Measurements from ENCODE around the gene ARMC2. TPM values are rescaled to one million over a fixed set of nuclear protein-coding genes. Genes with fewer than 3 reads are reported as not detected.

ARMC2 gene
- total and polyA plus RNA-seq, 2 of the 8 experiments (the other 6 are each of a cell fraction or from before 2014, with no cell fraction given) = 1.6 to 4.4 TPM

DNA sequence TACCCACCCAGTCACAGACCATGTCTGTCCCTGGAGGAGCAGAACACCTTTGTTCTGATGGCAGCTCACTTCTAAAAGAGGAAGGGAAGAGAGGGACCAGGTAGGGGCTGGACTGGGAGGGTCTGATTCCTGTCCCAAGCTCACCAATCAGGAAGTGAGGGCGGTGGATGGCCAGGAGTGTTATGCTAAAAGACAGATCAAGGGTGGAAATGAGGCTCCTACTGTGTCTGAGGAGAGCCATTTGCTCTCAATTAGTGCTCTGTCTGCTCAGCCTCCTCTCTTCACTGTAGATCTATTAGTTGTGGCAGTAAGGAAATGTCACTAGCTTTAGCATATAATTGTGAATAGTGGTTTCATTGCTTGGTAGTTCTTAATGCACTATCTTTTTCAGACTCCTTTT is 72.5 kb downstream of the ARMC2 start:
- Histone ChIP-seq H3K9ac (replicated peaks in 1 of 4; ENCODE audit: extremely low read depth in 1 of 4, low read depth in 3 of 4, low read length in 3 of 4) (no peak overlapping the region), H3K4me1 (replicated peaks in 1 of 4; ENCODE audit: control insufficient read depth in 3 of 4, insufficient read depth in 4 of 4, low read length in 3 of 4) (peaks cover 0 to 17% (median 4%) of the 10 kb centered on the region in 4 experiments; a peak in 4 of 7 replicates), H3K27me3 (replicated peaks in 1 of 4; ENCODE audit: control insufficient read depth in 3 of 4, extremely low read depth in 1 of 4, insufficient read depth in 3 of 4, low read length in 3 of 4) (no peaks in the 10 kb centered on the region), H3K4me3 (ENCODE audit: extremely low read depth in 1 of 4, insufficient read depth in 2 of 4, low read depth in 3 of 4, low read length in 4 of 4) (no peak overlapping the region), H4K20me1 (replicated peaks in 1 of 2; ENCODE audit: control insufficient read depth in 1 of 2, insufficient read depth in 2 of 2, low read length in 2 of 2) (no peaks in the 10 kb centered on the region), H2BK20ac (ENCODE audit: low read length) (no peak overlapping the region), H3K79me1 (ENCODE audit: low read depth, low read length) (no peaks in the 10 kb centered on the region), H2AK5ac (ENCODE audit: low read depth, low read length) (no peak overlapping the region), H3K23me2 (ENCODE audit: low read depth, low read length) (no peaks in the 10 kb centered on the region), H4K91ac (replicated peaks; ENCODE audit: insufficient read length, low read length) (peak overlapping the region; percentile 15), H4K5ac (ENCODE audit: insufficient read length, low read depth, low read length) (no peak overlapping the region), H3K27ac (ENCODE audit: low read depth, low read length) (no peak overlapping the region), H3K56ac (replicated peaks; ENCODE audit: insufficient read length, low read depth, low read length) (no peak overlapping the region), H3K23ac (ENCODE audit: insufficient read length) (no peak overlapping the region), H4K8ac (ENCODE audit: extremely low read depth, insufficient read depth, low read length) (no peak overlapping the region), H3K4me2 (ENCODE audit: insufficient read depth in 1 of 2, low read depth in 2 of 2, low read length in 2 of 2) (peak overlapping the region in 1 of 2 experiments; percentile 13; a peak in 2 of 4 replicates), H3K9me3 (ENCODE audit: insufficient read depth in 2 of 2, low read depth in 1 of 2, low read length in 1 of 2) (no peaks in the 10 kb centered on the region), H3K36me3 (ENCODE audit: control insufficient read depth in 2 of 4, insufficient read depth in 4 of 4, low read length in 3 of 4) (no peaks in the 10 kb centered on the region), H3K4ac (replicated peaks; ENCODE audit: insufficient read length, low read depth, low read length) (no peak overlapping the region), H3K14ac (ENCODE audit: insufficient read length) (no peak overlapping the region), H3K18ac (ENCODE audit: extremely low read depth, low read length) (no peak overlapping the region), H3K79me2 (ENCODE audit: control insufficient read depth in 1 of 2, insufficient read depth in 2 of 2, low read length in 2 of 2) (no peaks in the 10 kb centered on the region), H2BK120ac (replicated peaks; ENCODE audit: low read depth, low read length) (no peak overlapping the region), H2BK5ac (ENCODE audit: low read depth, low read length) (peak overlapping the region; percentile 54; the same call in 1 of the 2 replicates), H2BK15ac (ENCODE audit: low read length) (no peak overlapping the region), H2AFZ (ENCODE audit: low read length) (no peak overlapping the region), H2BK12ac (ENCODE audit: low read depth, low read length) (no peak overlapping the region)
- TF ChIP-seq NANOG (IDR thresholded peaks at IDR 0.05; ENCODE audit: insufficient read depth, low read depth, low read length, poor library complexity, severe bottlenecking) (peak; percentile 98), SIX5 (IDR thresholded peaks at IDR 0.05; ENCODE audit: low read depth, low read length) (no peak), SP1 (IDR thresholded peaks at IDR 0.05; ENCODE audit: low read depth, low read length) (peak; percentile 31; the same call in 1 of the 2 replicates)
- CTCF ChIA-PET (ENCODE audit: partially characterized antibody) = interaction anchor here (0.6 to 2.3 kb wide), 10 partner anchors 9 to 379 kb away, joined by 3 to 5 read pairs (median 3); no protein-coding TSS in a partner anchor
- POLR2A ChIA-PET (ENCODE audit: partially characterized antibody) = interaction anchor here (1.6 kb wide), 1 partner anchor 22 kb away, joined by 3 read pairs; no protein-coding TSS in a partner anchor
- FAIRE-seq = peak; percentile 94
- peak; percentile 64 to 65 for DNase-seq (ENCODE audit: low read depth in 1 of 2, low spot score in 2 of 2)
- WGBS, 2 experiments (ENCODE audit: extremely low coverage in 1 of 2, insufficient coverage in 1 of 2, insufficient read length in 1 of 2, insufficient replicate concordance in 2 of 2, low coverage in 1 of 2, low lambda C conversion rate in 2 of 2, missing lambda C conversion rate in 1 of 2) = 13% methylated on average over 1 of the region's 1 CpG; no CpG with 5 or more reads in 1 of the 2 experiments

Measured in H1 (cell line).